Parathyroid adenoma (tissue), 2 donors: ENCODE data around the gene C3orf85.

Source experiments
- H2AFZ ChIP-seq: fragments of 300-600 bp; sonication (generic); one replicate; pipeline ENCODE4 v1.7.0; 2017; ENCODE audit warnings: antibody characterized with exemption, mild to moderate bottlenecking
- H3K27ac ChIP-seq: fragments of 300-600 bp; sonication (generic); one replicate; pipeline ENCODE4 v1.7.0; 2017
- H3K27me3 ChIP-seq: fragments of 300-600 bp; sonication (generic); one replicate; pipeline ENCODE4 v1.7.0; 2017; ENCODE audit warnings: low read length; ENCODE audit not compliant: control insufficient read depth, insufficient read depth
- H3K36me3 ChIP-seq: fragments of 300-600 bp; sonication (generic); one replicate; pipeline ENCODE4 v1.7.0; 2017; ENCODE audit warnings: low read length; ENCODE audit not compliant: control insufficient read depth, insufficient read depth
- H3K4me1 ChIP-seq: fragments of 300-600 bp; sonication (generic); one replicate; pipeline ENCODE4 v1.7.0; 2017; ENCODE audit warnings: control low read depth
- H3K4me2 ChIP-seq: fragments of 300-600 bp; sonication (generic); one replicate; pipeline ENCODE4 v1.7.0; 2017; ENCODE audit warnings: low read length
- H3K4me3 ChIP-seq: fragments of 300-600 bp; sonication (generic); one replicate; pipeline ENCODE4 v1.7.0; 2017; ENCODE audit warnings: low read depth, low read length
- H3K79me2 ChIP-seq: fragments of 300-600 bp; sonication (generic); one replicate; pipeline ENCODE4 v1.7.0; 2017; ENCODE audit warnings: control low read depth
- H3K9ac ChIP-seq: fragments of 300-600 bp; sonication (generic); one replicate; pipeline ENCODE4 v1.7.0; 2017; ENCODE audit warnings: mild to moderate bottlenecking
- H3K9me3 ChIP-seq: fragments of 300-600 bp; sonication (generic); one replicate; pipeline ENCODE4 v1.7.0; 2017; ENCODE audit warnings: low read length; ENCODE audit not compliant: control insufficient read depth
- TF ChIP-seq, protein P1 (sequence below): fragments of 300-600 bp; sonication (generic); IDR thresholded peaks from one replicate; pipeline ENCODE4 v1.7.0; 2017; ENCODE audit warnings: antibody characterized with exemption, mild to moderate bottlenecking
- donor health status: primary hyperparathyroidism.

The C3orf85 gene

DNA sequence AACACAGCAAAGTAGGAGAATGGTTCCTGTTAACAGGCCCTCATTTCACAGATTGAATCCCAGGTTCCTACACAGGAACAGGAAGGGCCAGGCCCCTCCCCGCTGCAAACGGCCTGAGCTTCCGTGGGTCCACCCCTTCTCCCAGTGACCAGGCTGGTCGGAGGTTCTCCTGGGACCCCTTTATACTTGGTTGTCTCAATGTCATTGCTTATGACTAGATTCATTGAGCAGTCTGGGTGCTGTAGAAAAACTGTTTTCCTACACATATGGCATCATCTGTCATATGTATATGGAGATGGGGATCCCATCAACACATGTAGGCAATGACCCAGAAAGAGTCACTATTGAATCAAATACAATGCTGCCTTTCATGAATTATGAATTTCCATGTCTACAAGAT lies 3.8 kb downstream of the C3orf85 start:
- no peaks in the 10 kb centered on the region for H3K79me2 ChIP-seq
- no peak overlapping the region for H3K27ac ChIP-seq
- H3K27me3 ChIP-seq, result no peaks in the 10 kb centered on the region
- H3K9me3 ChIP-seq, result no peaks in the 10 kb centered on the region
- H3K4me2 ChIP-seq, result no peak overlapping the region
- TF ChIP-seq, protein P1, sequence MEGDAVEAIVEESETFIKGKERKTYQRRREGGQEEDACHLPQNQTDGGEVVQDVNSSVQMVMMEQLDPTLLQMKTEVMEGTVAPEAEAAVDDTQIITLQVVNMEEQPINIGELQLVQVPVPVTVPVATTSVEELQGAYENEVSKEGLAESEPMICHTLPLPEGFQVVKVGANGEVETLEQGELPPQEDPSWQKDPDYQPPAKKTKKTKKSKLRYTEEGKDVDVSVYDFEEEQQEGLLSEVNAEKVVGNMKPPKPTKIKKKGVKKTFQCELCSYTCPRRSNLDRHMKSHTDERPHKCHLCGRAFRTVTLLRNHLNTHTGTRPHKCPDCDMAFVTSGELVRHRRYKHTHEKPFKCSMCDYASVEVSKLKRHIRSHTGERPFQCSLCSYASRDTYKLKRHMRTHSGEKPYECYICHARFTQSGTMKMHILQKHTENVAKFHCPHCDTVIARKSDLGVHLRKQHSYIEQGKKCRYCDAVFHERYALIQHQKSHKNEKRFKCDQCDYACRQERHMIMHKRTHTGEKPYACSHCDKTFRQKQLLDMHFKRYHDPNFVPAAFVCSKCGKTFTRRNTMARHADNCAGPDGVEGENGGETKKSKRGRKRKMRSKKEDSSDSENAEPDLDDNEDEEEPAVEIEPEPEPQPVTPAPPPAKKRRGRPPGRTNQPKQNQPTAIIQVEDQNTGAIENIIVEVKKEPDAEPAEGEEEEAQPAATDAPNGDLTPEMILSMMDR, result no peak
- H2AFZ ChIP-seq, result no peak overlapping the region
- no peaks in the 10 kb centered on the region for H3K4me1 ChIP-seq
- no peak overlapping the region for H3K4me3 ChIP-seq
- no peaks in the 10 kb centered on the region for H3K36me3 ChIP-seq
- no peak overlapping the region for H3K9ac ChIP-seq

DNA sequence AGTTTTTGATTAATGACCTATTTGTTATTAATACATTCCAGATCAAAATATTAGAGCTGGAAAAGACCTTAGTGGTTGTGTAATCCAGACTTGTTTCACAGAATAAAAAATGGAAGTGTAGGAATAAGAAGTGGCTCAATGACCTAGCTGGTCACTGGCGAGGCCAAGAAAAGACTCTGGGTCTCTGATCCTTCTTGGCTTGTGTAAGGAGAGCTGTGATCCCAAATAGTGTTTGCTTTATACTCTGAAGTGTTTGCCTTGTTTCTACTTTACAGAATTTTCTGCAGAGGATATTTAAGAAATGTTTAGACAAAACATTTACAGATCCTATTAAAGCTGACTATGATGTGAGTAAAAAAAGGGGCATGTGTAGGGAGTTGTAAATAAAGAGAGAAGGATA lies 7.1 kb downstream of the C3orf85 start:
- Histone ChIP-seq H3K4me2 (no peak overlapping the region), H3K79me2 (no peaks in the 10 kb centered on the region), H3K9ac (no peak overlapping the region), H3K27me3 (no peaks in the 10 kb centered on the region), H3K9me3 (no peaks in the 10 kb centered on the region), H3K4me1 (no peaks in the 10 kb centered on the region), H3K36me3 (no peaks in the 10 kb centered on the region), H3K27ac (no peak overlapping the region), H2AFZ (no peak overlapping the region), H3K4me3 (no peak overlapping the region)
- TF ChIP-seq, protein P1, result no peak

DNA sequence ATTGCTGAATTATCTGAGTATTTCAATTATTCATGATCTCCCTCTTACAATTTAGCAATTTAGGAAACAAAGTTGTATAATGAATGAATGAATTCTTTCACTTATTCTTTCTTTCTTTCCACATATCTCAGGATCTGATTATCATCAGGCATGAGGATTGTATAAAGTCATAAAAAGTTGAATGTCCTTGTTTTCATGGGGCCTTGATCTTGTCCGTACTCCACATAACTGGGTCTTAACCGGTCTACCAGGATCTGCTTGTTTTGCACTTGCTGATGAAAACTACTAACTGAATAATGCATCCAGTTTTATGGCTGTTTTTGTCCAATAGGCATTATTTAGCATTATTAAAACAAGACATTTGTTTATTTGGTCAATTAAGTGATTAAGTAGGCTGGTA lies 12.6 kb downstream of the C3orf85 start:
- Histone ChIP-seq H3K9ac (no peak overlapping the region), H3K4me2 (no peak overlapping the region), H3K4me1 (no peaks in the 10 kb centered on the region), H3K36me3 (no peaks in the 10 kb centered on the region), H3K9me3 (no peaks in the 10 kb centered on the region), H3K4me3 (no peak overlapping the region), H2AFZ (no peak overlapping the region), H3K79me2 (no peaks in the 10 kb centered on the region), H3K27me3 (no peaks in the 10 kb centered on the region), H3K27ac (no peak overlapping the region)
- TF ChIP-seq, protein P1, result no peak

DNA sequence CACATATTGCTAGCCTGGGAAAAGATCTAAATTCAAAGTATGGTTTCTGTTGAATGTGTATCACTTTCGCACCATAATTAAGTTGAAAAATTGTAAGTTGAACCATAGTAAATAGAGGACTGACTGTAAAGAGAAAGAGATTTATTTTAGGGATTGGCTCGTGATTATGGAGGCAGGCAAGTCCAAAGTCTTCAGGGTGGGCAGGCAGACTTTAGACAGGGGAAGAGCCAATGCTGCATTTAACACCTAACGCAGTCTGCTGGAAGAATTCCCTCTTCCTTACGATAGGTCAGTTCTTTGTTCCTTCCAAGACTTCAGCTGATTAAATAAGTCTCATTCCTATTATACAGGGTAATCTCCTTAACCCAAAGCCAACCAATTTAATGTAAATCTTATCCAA lies 15.8 kb downstream of the C3orf85 start:
- TF ChIP-seq, protein P1, result no peak
- Histone ChIP-seq H3K9ac (no peak overlapping the region), H3K27ac (no peak overlapping the region), H3K9me3 (no peaks in the 10 kb centered on the region), H3K36me3 (no peaks in the 10 kb centered on the region), H3K4me3 (no peak overlapping the region), H3K79me2 (no peaks in the 10 kb centered on the region), H3K4me2 (no peak overlapping the region), H3K4me1 (no peaks in the 10 kb centered on the region), H3K27me3 (no peaks in the 10 kb centered on the region), H2AFZ (no peak overlapping the region)

DNA sequence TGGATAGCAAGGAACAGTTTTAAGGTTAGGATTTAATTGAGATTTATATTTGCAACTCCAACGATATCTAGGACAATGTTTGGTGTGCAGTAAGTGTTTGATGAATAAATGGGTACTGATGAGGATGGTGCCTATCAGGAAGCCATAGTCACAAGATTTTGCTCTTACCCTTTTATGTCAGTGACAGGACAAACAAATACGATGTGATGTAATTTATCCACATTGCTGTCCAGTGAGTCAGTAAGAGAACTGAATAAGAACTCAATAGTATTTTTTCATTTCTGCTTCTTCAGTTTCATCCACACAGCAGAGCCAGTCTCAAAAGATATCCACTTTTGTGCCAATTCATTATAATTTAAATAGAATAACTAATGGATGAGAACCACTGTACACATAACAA lies 18.5 kb downstream of the C3orf85 start:
- H3K79me2 ChIP-seq, result no peaks in the 10 kb centered on the region
- no peaks in the 10 kb centered on the region for H3K9me3 ChIP-seq
- no peaks in the 10 kb centered on the region for H3K36me3 ChIP-seq
- H3K4me1 ChIP-seq, result no peaks in the 10 kb centered on the region
- no peak overlapping the region for H3K4me2 ChIP-seq
- TF ChIP-seq, protein P1, result no peak
- H3K9ac ChIP-seq, result no peak overlapping the region
- H2AFZ ChIP-seq, result no peak overlapping the region
- H3K27me3 ChIP-seq, result no peaks in the 10 kb centered on the region
- no peak overlapping the region for H3K27ac ChIP-seq
- H3K4me3 ChIP-seq, result no peak overlapping the region
